Activated CD4-positive, alpha-beta T cell treated with anti-CD3 and anti-CD28 coated beads, Interleukin-2, Interleukin-6, amounts not matched to agents 100 ng/mL and 50 ng/mL, durations not matched to agents 16 hours and 8 hours (primary cell): ENCODE measurements around the gene TRIM44.

Experiments used
- DNase-seq: peaks from one replicate; pipeline ENCODE4 v3.0.0-alpha.2; 2020

TRIM44 gene, protein sequence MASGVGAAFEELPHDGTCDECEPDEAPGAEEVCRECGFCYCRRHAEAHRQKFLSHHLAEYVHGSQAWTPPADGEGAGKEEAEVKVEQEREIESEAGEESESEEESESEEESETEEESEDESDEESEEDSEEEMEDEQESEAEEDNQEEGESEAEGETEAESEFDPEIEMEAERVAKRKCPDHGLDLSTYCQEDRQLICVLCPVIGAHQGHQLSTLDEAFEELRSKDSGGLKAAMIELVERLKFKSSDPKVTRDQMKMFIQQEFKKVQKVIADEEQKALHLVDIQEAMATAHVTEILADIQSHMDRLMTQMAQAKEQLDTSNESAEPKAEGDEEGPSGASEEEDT

DNA sequence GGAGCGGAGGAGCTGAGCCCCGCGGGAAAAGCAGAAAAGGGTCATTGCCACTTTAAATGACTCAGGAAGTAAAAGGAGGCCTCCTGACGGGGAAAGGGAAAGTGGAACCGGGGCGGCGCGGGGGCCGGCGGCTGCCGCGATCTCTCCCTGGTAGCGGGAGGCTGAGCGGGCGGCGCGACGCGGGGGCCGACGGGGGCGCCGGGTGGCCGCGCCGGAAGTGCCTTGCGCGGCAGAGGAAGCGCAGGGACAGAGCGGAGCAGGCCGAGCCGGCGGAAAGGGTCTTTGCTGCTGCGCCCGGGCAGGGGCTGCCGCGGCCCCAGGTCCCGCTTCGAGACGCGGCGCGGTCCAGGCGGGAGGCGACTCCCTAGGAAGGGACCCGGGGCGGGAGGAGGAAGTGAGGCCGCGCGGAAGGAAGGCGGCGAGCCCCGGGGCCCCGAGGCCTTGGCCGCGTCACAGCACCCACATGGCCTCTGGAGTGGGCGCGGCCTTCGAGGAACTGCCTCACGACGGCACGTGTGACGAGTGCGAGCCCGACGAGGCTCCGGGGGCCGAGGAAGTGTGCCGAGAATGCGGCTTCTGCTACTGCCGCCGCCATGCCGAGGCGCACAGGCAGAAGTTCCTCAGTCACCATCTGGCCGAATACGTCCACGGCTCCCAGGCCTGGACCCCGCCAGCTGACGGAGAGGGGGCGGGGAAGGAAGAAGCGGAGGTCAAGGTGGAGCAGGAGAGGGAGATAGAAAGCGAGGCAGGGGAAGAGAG is at the start of gene TRIM44:
TSS of gene TRIM44 (plus strand) at position 127 of the 759 bp plus-strand sequence. CDS start at position 464, 337 bp downstream.
- peak; percentile 83 for DNase-seq

GRCh38 chr11:35614939-35615569 is 47.5 kb upstream of the TRIM44 start:
- DNase-seq, result no peak

- peak; percentile 47 for DNase-seq
Measured at GRCh38 chr11:35615921-35616900, 46.4 kb upstream of the TRIM44 start.

- DNase-seq, result no peak
Measured at GRCh38 chr11:35617316-35617686, 45.3 kb upstream of the TRIM44 start.

DNA sequence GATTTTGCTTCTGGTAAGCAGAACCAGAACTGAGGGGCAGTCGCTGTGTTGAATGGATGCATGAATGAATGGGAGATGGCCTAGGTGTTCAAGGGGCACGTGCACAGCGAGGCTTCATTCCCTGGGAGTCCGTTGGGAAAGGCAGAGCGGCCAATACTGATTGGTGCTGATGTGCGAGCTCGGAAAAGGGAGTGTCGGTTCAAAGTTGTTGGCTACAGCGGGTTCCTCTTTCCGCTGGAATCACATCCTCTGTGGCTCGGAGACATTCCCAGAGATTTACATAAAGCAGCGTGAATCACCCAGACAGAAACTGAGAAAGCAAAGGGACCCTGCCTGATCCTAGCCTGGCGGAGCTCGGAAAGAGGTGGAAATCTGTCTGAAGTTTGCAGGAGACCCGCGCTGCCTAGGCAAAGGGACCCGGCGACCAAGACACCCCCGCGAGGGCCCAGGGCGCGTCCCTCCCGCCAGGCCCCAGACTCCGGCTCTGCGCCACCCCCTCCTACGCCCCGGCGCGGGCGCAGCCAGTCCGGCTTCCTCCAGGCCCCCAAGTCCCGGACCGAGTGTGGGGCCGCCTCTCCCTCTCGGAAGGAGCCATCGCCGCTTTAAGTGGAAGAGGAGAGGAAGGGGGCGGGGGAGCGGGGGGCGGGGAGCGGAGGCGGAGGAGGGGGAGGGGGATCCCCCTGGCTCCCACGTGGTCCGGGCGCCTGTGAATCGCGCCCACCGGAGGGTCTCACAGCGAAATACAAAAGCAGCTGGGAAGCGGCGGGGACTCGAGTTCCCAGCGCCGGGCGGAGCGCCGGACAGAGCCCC is 44.7 kb upstream of the TRIM44 start, which contains the start of gene FJX1:
TSS of gene FJX1 (plus strand) at position 774 of the 810 bp plus-strand sequence. CDS start 177 bp downstream, outside the sequence.
- peak; percentile 50 for DNase-seq

- DNase-seq, result peak; percentile 37
Measured at GRCh38 chr11:35618497-35619115, 44.0 kb upstream of the TRIM44 start.

DNA sequence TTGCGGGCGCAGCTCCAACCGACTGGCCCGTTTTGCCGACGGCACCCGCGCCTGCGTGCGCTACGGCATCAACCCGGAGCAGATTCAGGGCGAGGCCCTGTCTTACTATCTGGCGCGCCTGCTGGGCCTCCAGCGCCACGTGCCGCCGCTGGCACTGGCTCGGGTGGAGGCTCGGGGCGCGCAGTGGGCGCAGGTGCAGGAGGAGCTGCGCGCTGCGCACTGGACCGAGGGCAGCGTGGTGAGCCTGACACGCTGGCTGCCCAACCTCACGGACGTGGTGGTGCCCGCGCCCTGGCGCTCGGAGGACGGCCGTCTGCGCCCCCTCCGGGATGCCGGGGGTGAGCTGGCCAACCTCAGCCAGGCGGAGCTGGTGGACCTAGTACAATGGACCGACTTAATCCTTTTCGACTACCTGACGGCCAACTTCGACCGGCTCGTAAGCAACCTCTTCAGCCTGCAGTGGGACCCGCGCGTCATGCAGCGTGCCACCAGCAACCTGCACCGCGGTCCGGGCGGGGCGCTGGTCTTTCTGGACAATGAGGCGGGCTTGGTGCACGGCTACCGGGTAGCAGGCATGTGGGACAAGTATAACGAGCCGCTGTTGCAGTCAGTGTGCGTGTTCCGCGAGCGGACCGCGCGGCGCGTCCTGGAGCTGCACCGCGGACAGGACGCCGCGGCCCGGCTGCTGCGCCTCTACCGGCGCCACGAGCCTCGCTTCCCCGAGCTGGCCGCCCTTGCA is 43.3 kb upstream of the TRIM44 start:
- peak; percentile 40 for DNase-seq

DNA sequence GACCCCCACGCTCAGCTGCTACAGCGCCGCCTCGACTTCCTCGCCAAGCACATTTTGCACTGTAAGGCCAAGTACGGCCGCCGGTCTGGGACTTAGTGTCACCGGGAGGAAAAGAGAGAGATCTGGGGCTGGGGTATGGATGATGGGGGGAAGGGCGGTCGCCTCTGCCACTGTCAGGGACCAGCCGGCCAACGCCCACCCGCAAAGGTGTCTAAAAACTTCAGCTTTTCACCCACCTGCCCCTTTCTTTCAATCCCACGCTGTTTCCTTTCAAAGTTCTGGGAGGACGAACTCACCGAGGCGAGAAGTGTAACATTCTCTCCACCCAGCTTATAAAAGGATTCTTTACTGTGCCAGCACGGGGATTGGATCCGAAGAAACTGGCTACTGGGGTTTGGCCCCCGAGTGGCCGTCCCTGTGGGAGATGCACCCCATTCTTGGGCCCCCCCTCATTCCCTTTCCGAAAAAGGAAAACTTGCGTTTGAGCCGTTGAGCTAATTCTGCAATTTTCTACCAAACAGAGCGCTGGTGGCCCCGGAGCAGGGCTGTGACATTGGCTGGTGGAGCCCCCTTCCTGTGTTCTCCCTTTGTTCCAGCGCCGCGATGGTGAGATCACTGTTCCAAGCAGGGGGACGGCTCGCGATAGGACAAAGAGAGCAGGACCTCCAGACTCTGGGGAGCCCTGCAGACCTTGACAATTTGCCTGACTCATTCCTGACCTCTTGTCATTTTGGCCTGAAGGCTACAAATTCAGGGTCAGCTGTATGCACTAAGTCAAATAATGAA is 42.5 kb upstream of the TRIM44 start:
- no peak for DNase-seq

DNA sequence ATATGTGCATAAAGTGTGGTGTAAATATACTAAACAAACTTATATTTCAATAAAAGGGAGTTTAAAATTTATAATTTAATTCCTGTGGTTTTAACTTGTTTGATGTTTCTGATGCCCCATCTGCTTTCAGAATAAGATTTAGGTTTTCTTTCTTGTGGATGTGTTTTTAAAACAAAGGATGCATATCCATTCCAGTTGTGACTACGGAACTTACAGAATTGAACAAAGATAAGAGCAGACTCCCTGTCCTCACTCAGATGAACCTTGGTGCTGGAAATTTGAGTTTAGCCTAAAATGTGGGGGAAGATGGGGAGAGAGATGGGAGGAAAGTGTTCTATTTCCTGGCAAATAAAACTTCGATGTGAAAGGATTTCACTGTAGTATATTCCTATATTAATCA is 41.8 kb upstream of the TRIM44 start:
- DNase-seq, result no peak

GRCh38 chr11:35621620-35622019 is 41.0 kb upstream of the TRIM44 start:
- no peak for DNase-seq

DNA sequence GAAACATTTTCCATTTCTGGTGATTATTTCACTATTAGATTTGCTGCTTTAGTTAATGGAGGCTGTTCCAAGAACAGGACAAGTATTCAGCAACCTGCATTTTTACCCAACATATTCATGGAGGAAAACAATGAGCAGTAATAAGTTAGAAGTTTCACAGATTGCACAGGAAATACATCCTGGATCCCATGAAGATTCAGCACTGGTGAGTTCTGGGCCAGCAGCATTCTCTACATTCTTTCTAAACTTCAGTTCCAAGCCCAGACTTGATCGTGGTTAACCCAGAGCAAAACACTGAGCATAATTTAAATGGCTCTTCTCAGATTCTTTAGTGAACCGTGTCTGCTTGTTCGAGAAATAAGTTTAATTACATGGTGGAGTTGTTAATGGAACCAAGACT is 40.5 kb upstream of the TRIM44 start:
- DNase-seq, result no peak

- DNase-seq, result no peak
Measured at GRCh38 chr11:35623621-35624168, 38.9 kb upstream of the TRIM44 start.

DNA sequence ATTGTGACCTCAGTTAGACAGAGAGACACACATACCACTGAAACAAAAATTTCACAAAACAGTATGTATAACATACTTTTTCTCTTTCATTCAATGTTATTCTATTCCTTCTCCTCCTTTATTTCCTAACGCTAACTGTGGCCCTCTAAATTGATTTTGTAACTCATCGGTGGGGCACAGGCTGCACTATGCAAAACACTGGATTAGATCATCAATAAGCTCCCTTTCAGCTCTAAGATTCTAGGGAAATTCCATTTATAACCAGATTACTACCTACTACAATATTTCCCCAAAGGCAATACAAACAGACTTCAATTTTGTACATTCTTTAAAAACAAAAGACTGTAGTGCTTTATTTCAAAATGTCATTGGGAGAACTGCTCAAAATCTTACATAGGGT is 38.3 kb upstream of the TRIM44 start:
- DNase-seq, result no peak

GRCh38 chr11:35624781-35625180 is 37.8 kb upstream of the TRIM44 start:
- DNase-seq, result no peak

DNA sequence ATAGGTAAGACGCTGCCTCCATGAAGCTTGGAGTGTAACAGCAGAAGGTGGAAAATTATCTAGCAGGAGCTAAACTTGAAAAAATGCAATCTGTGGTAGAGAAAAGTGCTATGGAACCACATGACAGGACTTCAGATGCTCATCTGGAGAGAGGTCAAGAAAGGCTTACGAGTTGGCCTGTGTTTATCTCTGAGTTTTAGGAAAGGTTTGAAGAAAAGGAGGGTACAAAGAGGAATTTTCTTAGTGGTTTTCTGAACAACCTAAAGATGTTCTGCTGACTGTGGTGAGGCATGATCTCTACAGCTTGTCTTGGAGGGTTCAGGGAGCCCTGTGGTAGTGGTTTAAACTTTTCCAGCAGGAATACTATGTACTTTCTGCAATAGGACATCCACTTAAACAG is 36.1 kb upstream of the TRIM44 start:
- DNase-seq, result no peak

DNA sequence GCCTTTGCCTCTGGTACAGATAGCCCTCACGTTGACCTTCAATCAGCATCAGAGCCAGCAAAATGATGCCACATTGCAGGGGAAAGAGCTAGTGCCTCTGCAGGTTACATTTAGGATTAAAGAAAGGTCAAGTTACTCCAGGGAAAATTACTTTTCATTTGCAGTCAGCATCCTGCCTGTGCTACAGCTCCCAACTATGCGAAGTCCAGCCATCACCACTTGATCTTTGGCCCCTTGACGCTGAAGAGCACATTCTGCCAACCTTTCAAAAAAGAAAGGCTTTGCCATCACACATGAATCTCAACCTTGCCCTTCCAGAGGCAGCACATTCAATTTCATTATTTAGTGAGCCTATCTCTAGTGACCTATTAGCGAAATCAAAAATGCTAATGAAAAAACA is 33.1 kb upstream of the TRIM44 start:
- no peak for DNase-seq

DNA sequence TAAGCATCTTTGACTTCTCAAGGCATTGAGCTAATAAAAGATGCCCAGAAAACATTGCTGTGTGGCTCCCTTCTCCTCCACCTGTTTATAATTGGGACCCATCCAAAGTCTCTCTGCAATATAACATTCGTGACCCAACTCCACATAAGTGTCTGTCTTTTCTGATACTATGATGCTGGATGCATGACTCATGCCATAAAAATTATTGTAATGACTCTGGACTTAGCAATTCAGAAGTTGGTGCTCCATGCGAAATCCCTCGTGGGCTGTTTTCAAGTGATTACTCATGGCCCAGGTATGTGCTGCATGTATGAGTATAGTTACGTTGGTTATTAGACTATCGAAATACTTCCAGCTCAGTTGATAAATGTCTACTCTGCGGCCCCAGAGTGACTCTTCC is 32.7 kb upstream of the TRIM44 start:
- DNase-seq, result no peak

GRCh38 chr11:35631891-35632290 is 30.7 kb upstream of the TRIM44 start:
- DNase-seq, result no peak

DNA sequence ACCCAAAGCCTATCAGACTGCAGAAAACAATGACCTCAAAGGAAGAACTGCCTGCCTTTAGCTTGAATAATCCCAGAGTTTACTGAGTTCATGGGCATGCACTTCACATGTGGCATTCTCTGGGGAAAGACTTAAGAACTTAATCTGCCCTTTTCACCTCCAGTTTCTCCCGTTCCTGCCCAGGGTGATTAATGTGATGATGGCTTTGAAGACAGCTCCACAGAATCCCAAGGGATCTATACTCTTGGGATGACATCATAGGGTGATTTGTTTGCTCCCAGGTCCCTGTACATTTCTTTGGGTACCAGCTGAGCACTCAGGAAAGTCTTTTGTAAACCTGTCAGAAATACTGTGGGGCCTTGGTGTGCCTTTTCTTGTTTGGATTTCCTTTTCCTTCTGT is 30.3 kb upstream of the TRIM44 start:
- no peak for DNase-seq
